ENCODE measurements around the gene MRTFA. TPM values are rescaled to one million over a fixed set of nuclear protein-coding genes. Genes with fewer than 3 reads are reported as not detected.

Gene MRTFA
- total and polyA plus RNA-seq, 9 of the 15 experiments (the other 6 are each of a cell fraction or from before 2014, with no cell fraction given), result 0.84 to 21.1 (median 3.7) TPM

DNA sequence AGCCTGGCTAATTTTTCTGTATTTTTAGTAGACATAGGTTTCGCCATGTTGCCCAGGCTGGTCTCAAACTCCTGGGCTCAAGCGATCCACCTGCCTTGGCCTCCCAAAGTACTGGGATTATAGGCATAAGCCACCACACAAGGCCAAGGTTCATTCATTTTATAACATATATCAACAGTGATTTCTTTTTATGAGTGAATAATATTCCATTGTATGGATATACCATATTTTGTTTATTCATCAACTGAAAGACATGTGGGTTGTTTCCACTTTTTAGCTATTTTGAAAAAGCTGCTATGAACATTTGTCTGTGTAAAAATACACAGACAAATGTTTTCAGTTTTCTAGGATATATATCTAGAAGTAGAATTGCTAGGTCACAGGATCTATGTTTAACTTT lies 116.0 kb downstream of the MRTFA start (continued):
- TF ChIP-seq, protein P1, sequence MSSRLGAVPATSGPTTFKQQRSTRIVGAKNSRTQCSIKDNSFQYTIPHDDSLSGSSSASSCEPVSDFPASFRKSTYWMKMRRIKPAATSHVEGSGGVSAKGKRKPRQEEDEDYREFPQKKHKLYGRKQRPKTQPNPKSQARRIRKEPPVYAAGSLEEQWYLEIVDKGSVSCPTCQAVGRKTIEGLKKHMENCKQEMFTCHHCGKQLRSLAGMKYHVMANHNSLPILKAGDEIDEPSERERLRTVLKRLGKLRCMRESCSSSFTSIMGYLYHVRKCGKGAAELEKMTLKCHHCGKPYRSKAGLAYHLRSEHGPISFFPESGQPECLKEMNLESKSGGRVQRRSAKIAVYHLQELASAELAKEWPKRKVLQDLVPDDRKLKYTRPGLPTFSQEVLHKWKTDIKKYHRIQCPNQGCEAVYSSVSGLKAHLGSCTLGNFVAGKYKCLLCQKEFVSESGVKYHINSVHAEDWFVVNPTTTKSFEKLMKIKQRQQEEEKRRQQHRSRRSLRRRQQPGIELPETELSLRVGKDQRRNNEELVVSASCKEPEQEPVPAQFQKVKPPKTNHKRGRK (tag; IDR thresholded peaks at IDR 0.05), result no peak
- TF ChIP-seq ZNF551 (CRISPR knock-in tag; IDR thresholded peaks at IDR 0.05) (no peak), ZNF717 (CRISPR knock-in tag; IDR thresholded peaks at IDR 0.05) (no peak), ZNF282 (CRISPR knock-in tag; IDR thresholded peaks at IDR 0.05) (no peak), FOS (IDR thresholded peaks at IDR 0.05; ENCODE audit: extremely low read depth, insufficient read length) (no peak), ZNF143 (CRISPR knock-in tag; IDR thresholded peaks at IDR 0.05) (no peak), KDM4B (IDR thresholded peaks at IDR 0.05; ENCODE audit: borderline replicate concordance in 2 of 2, low read depth in 1 of 2) (no peak), MXI1 (IDR thresholded peaks at IDR 0.05; ENCODE audit: low read depth, low read length) (no peak), NONO (IDR thresholded peaks at IDR 0.05; ENCODE audit: low read depth in 2 of 2, low read length in 1 of 2) (no peak), SMARCA5 (IDR thresholded peaks at IDR 0.05) (no peak)
- TF ChIP-seq, protein P2, sequence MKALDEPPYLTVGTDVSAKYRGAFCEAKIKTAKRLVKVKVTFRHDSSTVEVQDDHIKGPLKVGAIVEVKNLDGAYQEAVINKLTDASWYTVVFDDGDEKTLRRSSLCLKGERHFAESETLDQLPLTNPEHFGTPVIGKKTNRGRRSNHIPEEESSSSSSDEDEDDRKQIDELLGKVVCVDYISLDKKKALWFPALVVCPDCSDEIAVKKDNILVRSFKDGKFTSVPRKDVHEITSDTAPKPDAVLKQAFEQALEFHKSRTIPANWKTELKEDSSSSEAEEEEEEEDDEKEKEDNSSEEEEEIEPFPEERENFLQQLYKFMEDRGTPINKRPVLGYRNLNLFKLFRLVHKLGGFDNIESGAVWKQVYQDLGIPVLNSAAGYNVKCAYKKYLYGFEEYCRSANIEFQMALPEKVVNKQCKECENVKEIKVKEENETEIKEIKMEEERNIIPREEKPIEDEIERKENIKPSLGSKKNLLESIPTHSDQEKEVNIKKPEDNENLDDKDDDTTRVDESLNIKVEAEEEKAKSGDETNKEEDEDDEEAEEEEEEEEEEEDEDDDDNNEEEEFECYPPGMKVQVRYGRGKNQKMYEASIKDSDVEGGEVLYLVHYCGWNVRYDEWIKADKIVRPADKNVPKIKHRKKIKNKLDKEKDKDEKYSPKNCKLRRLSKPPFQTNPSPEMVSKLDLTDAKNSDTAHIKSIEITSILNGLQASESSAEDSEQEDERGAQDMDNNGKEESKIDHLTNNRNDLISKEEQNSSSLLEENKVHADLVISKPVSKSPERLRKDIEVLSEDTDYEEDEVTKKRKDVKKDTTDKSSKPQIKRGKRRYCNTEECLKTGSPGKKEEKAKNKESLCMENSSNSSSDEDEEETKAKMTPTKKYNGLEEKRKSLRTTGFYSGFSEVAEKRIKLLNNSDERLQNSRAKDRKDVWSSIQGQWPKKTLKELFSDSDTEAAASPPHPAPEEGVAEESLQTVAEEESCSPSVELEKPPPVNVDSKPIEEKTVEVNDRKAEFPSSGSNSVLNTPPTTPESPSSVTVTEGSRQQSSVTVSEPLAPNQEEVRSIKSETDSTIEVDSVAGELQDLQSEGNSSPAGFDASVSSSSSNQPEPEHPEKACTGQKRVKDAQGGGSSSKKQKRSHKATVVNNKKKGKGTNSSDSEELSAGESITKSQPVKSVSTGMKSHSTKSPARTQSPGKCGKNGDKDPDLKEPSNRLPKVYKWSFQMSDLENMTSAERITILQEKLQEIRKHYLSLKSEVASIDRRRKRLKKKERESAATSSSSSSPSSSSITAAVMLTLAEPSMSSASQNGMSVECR (CRISPR knock-in tag; IDR thresholded peaks at IDR 0.05), result no peak
